Measurements from ENCODE around the gene MYO16.
"Not testable (repeated sequence)": the region's sequence is repeated elsewhere in the genome, so short reads cannot be mapped to it uniquely, and the experiment has no call there.

MYO16 gene

GRCh38 chr13:108747843-108748242, 118.4 kb downstream of the MYO16 start:
- DNase-seq: no peak

- DNase-seq: no peak
Observed at GRCh38 chr13:108752276-108752675, 122.9 kb downstream of the MYO16 start.

GRCh38 chr13:108755083-108755482, 125.7 kb downstream of the MYO16 start:
- no peak for DNase-seq

GRCh38 chr13:108760129-108760528, 130.7 kb downstream of the MYO16 start:
- no peak for DNase-seq

- DNase-seq: no peak
Observed at GRCh38 chr13:108760541-108760940, 131.1 kb downstream of the MYO16 start.

GRCh38 chr13:108768035-108768434, 138.6 kb downstream of the MYO16 start:
- no peak for DNase-seq

GRCh38 chr13:108769213-108770070, 140.0 kb downstream of the MYO16 start:
- DNase-seq: no peak

- DNase-seq: no peak
Observed at GRCh38 chr13:108775597-108775996, 146.2 kb downstream of the MYO16 start.

- no peak for DNase-seq
Observed at GRCh38 chr13:108776650-108777049, 147.2 kb downstream of the MYO16 start.

- DNase-seq: no peak
Observed at GRCh38 chr13:108777421-108778420, 148.3 kb downstream of the MYO16 start.

GRCh38 chr13:108779308-108779707, 149.9 kb downstream of the MYO16 start:
- DNase-seq: no peak

GRCh38 chr13:108780706-108781105, 151.3 kb downstream of the MYO16 start:
- no peak for DNase-seq

- DNase-seq: no peak
Observed at GRCh38 chr13:108781312-108781711, 151.9 kb downstream of the MYO16 start.

GRCh38 chr13:108782480-108782879, 153.1 kb downstream of the MYO16 start:
- DNase-seq: not testable (repeated sequence)

GRCh38 chr13:108785844-108786243, 156.4 kb downstream of the MYO16 start:
- DNase-seq: no peak

GRCh38 chr13:108786456-108787200, 157.2 kb downstream of the MYO16 start:
- no peak for DNase-seq

GRCh38 chr13:108787700-108788414, 158.4 kb downstream of the MYO16 start:
- DNase-seq: no peak

GRCh38 chr13:108789476-108789875, 160.1 kb downstream of the MYO16 start:
- no peak for DNase-seq

GRCh38 chr13:108795841-108796240, 166.4 kb downstream of the MYO16 start:
- DNase-seq: no peak

GRCh38 chr13:108797354-108797753, 167.9 kb downstream of the MYO16 start:
- DNase-seq: no peak

GRCh38 chr13:108807841-108808240, 178.4 kb downstream of the MYO16 start:
- no peak for DNase-seq

- no peak for DNase-seq
Observed at GRCh38 chr13:108812165-108812564, 182.8 kb downstream of the MYO16 start.
